Measurements from ENCODE around the gene TMEM204. TPM values are rescaled to one million over a fixed set of nuclear protein-coding genes. Genes with fewer than 3 reads are reported as not detected.

TMEM204 gene
- total RNA-seq, 2 donors from 2014 or later, result 15.7 to 16.7 TPM

GRCh38 chr16:1518626-1519135 lies 14.8 kb upstream of the TMEM204 start:
- ATAC-seq (replicated peaks in 1 of 2) (no peak), DNase-seq (no peak)
- Mint-ChIP-seq H3K27me3 (ENCODE audit: low read depth) (no peaks in the 10 kb centered on the region), H3K4me1 (ENCODE audit: low read depth) (no peaks in the 10 kb centered on the region), H3K9me3 (no peaks in the 10 kb centered on the region), H3K27ac (no peak overlapping the region), H3K4me3 (no peak overlapping the region), H3K36me3 (ENCODE audit: insufficient read depth in 2 of 2) (peaks cover 1 to 3% of the 10 kb centered on the region in 2 donors)

DNA sequence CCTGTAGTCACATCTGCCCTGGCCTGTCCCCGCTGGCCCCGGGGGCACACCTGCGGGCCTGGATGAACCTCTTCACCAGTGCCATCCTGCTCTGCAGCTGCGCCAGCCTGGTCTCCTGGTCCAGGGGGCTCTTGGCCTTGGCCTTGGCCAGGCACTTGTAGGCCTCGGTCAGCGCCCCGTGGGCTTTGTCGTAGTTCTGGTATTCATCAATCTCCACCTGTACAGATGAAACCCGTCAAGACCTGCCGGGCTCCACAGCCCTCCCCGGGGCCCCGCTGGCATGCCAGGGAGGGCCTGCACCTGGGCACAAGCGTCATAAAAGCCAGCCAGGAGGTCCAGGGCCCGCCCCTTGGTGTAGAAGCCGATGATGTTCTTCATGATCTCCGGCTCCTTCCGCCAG lies 13.6 kb upstream of the TMEM204 start:
- Mint-ChIP-seq H3K4me3 (no peak overlapping the region), H3K27ac (no peak overlapping the region), H3K4me1 (ENCODE audit: low read depth) (no peaks in the 10 kb centered on the region), H3K36me3 (ENCODE audit: insufficient read depth in 2 of 2) (no peaks in the 10 kb centered on the region), H3K27me3 (ENCODE audit: low read depth) (no peaks in the 10 kb centered on the region), H3K9me3 (no peaks in the 10 kb centered on the region)
- DNase-seq (no peak), ATAC-seq (replicated peaks in 1 of 2) (no peak)

DNA sequence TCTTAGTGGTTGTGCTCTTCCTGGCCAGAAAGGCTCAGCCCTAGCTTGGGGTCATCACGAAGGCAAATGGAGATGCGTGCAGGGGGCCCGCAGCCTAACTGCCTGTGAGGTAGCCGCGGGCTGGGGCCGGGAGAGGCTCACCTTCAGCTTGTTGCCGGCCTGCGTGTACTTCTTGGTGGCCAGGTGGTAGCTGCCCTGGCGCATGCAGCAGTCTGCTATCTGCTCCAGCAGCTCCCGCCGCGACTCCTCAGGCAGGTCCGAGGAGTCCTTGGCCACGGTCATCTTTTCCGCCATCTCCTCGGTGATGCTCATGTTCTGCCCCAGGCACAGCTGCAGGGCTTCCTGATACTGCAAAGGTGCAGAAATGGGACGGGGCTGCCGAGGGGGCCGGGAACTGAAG lies 13.0 kb upstream of the TMEM204 start:
- DNase-seq, result no peak
- H3K27ac Mint-ChIP-seq, result no peak overlapping the region
- H3K4me3 Mint-ChIP-seq, result no peak overlapping the region

GRCh38 chr16:1523581-1524245 lies 9.8 kb upstream of the TMEM204 start:
- ATAC-seq (replicated peaks in 1 of 2) (no peak), DNase-seq (no peak)
- Mint-ChIP-seq H3K9me3 (no peaks in the 10 kb centered on the region), H3K27ac (no peak overlapping the region), H3K36me3 (ENCODE audit: insufficient read depth in 2 of 2) (no peaks in the 10 kb centered on the region), H3K27me3 (ENCODE audit: low read depth) (no peaks in the 10 kb centered on the region), H3K4me1 (ENCODE audit: low read depth) (peaks cover 8% of the 10 kb centered on the region), H3K4me3 (no peak overlapping the region)

More for the DNA sequence above, 13.0 kb upstream of the TMEM204 start:
- Mint-ChIP-seq H3K9me3 (no peaks in the 10 kb centered on the region), H3K36me3 (ENCODE audit: insufficient read depth in 2 of 2) (no peaks in the 10 kb centered on the region), H3K27me3 (ENCODE audit: low read depth) (no peaks in the 10 kb centered on the region), H3K4me1 (ENCODE audit: low read depth) (no peaks in the 10 kb centered on the region)
- ATAC-seq (replicated peaks in 1 of 2), result peak in 1 of 2 donors; percentile 7

- Mint-ChIP-seq H3K9me3 (no peaks in the 10 kb centered on the region), H3K4me3 (no peak overlapping the region), H3K27ac (no peak overlapping the region), H3K36me3 (ENCODE audit: insufficient read depth in 2 of 2) (no peaks in the 10 kb centered on the region), H3K27me3 (ENCODE audit: low read depth) (no peaks in the 10 kb centered on the region), H3K4me1 (ENCODE audit: low read depth) (peaks cover 8% of the 10 kb centered on the region)
- no peak for DNase-seq
- no peak for ATAC-seq (replicated peaks in 1 of 2)
Observed at GRCh38 chr16:1524366-1524765, 9.1 kb upstream of the TMEM204 start.

DNA sequence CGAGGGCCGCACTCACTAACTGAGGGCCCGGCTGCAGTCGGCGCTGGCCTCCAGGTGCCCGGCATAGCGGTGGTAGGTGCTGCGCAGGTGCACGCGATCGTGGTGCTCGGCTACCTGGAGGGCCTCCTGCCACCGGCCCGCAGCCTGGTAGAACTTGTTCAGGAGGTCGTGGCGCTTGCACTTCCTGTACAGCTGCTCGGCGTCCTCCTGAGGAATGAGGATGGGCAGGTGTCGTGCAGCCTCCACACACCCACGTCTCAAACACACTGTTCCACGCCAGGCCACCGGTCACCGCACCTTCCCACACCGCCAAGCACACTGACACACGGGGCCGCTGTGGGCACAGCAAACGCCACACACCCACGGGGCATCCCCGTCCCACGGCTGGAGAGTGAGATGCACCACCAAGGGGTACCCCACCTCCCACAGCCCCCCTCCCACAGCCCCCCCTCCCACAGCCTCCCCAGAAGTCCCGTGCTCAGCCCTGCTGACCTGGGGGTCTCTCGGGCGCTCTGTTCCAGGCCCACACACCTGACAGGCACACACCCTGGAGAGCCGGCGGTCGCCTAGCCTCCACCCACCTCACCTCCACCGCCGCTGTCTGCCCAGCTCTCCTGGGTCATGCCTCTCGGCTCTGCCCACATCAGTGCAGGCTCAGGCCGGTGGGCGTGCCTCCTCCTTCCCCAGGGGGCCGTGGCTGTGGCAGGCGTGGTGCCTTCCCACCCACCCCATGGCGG lies 7.4 kb upstream of the TMEM204 start:
- DNase-seq, result peak in 1 of 2 donors; percentile 14
- Mint-ChIP-seq H3K36me3 (ENCODE audit: insufficient read depth in 2 of 2) (no peaks in the 10 kb centered on the region), H3K4me1 (ENCODE audit: low read depth) (peaks cover 8% of the 10 kb centered on the region), H3K27me3 (ENCODE audit: low read depth) (no peaks in the 10 kb centered on the region), H3K9me3 (no peaks in the 10 kb centered on the region), H3K4me3 (peak overlapping the region; percentile 62 to 64), H3K27ac (no peak overlapping the region)
- peak; percentile 39 to 50 for ATAC-seq (replicated peaks in 1 of 2)

DNA sequence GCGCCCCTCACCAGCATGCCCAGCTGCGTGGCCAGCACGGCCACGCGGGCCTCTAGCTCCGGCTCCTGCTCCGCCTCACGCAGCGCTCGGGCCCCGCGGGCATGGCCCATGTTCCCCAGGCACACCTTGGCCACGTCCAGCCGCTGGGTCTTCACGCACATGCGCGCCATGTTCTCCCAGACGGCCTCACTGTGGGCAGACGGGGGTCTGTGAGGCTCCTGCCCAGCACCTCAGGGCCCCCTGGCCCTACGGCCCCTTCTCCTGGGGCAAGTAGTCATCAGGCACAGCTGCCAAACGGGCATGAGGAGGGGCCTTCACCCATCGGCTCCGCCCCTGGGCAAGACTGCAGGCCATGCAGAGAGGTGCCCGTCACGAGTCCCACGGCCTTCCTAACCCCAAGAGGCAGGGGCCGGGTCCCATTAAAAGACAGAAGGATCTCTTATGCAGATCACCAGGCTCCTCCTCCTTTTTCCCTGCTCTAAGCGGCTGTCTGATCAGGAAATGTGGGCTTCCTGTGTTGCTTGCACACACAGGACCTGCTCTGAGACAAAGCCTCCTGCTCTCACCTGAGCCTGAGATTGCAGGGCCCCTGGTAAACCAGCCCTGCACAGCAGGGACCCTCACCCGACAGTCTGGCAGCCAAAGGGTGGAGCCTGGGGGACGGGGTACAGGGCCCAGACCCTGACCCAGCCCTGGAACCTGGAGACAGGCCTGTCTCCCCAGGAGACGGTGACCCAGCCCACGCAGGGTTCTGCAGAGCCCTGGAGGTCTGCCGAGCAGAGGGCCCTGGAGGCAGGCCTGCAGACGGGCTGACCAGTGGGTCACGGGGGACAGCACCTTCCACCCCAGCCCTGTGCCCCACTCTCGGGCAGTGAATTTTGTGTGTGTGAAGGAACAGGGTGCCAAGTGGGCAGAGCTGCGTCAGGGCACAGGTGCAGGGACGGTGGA lies 6.6 kb upstream of the TMEM204 start:
- no peak overlapping the region for H3K27ac Mint-ChIP-seq
- peak; percentile 22 to 43 for DNase-seq
- peak overlapping the region; percentile 44 to 62 for H3K4me3 Mint-ChIP-seq
- peak; percentile 44 to 52 for ATAC-seq (replicated peaks in 1 of 2)
- no peaks in the 10 kb centered on the region for H3K27me3 Mint-ChIP-seq (ENCODE audit: low read depth)
- H3K9me3 Mint-ChIP-seq, result no peaks in the 10 kb centered on the region
- no peaks in the 10 kb centered on the region for H3K36me3 Mint-ChIP-seq (ENCODE audit: insufficient read depth in 2 of 2)
- peaks cover 8% of the 10 kb centered on the region for H3K4me1 Mint-ChIP-seq (ENCODE audit: low read depth)

DNA sequence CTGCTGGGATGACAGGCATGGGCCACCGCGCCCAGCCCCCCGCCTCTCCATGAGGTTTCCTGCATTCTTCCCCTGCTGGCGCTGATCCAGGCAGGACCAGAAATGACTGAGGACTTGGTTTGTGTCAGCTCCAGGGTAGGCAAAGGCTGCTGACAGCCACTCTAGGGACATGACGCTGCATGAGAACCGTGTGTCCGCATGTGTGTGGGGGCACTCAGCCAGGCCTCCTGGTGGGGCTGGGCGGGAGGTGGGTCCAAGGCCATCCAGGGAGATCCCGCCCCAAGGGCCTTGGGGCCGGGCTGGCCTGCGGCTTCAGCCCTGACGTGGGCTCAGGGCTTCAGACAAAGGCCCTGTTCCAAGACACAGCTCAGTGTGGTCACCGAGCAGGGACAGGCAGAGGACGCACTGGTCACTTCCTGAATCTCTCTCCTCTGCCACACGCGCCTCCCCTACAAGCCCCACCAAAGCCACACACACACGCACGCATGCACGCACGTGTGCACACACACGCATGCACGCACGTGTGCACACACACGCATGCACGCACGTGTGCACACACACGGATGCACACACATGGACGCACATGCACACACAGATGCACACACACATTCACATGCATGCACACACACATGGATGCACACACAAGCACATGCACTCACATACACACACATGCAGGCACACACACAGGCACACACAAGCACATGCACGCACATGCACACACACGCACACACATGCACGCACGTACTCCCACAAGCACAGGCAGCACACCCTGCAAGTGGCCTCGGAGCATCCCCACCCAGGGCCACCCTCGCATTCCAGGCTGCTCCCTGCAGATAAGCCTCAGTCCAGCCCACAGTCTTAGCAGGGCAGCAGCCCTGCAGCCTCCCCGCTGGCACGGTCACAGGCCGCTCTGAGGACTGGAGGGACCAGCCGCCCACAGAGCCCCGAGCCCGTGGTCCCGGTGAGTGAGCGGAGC lies 5.3 kb upstream of the TMEM204 start:
- no peaks in the 10 kb centered on the region for H3K9me3 Mint-ChIP-seq
- no peak overlapping the region for H3K4me3 Mint-ChIP-seq
- ATAC-seq (replicated peaks in 1 of 2) (no peak), DNase-seq (no peak)
- no peaks in the 10 kb centered on the region for H3K27me3 Mint-ChIP-seq (ENCODE audit: low read depth)
- peaks cover 8% of the 10 kb centered on the region for H3K4me1 Mint-ChIP-seq (ENCODE audit: low read depth)
- H3K27ac Mint-ChIP-seq, result no peak overlapping the region
- no peaks in the 10 kb centered on the region for H3K36me3 Mint-ChIP-seq (ENCODE audit: insufficient read depth in 2 of 2)

DNA sequence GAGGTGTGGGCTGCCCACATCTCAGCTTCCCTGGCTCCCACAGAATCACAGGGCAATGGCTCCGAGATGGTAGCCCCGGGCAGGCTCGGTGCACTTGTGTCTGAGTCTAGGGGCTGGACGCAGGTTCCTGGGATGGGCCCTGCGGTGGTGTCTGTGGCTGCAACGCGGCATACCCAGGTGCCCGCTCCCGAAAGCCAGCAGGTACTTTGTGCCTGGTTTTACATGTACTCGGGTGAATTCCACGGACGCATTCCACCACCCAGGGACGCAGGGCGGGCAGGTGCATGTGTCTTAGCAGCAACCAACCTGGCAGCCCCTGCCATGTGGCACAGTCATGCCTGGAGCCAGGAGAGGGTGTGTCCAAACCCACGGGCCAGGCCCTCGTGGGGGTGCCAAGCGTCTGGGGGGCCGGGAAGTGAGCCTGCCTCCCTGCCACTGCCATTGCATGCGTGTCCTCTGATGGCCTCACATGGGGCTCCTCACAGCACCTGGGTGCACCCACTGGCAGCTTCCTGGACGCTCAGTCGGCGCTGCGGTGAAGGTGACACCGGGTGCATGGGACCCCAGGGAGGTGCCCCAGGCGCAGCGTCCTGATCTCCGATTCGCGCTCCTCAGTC lies 4.4 kb upstream of the TMEM204 start:
- peaks cover 8% of the 10 kb centered on the region for H3K4me1 Mint-ChIP-seq (ENCODE audit: low read depth)
- no peaks in the 10 kb centered on the region for H3K9me3 Mint-ChIP-seq
- H3K36me3 Mint-ChIP-seq (ENCODE audit: insufficient read depth in 2 of 2), result no peaks in the 10 kb centered on the region
- no peak for DNase-seq
- ATAC-seq (replicated peaks in 1 of 2), result no peak
- no peak overlapping the region for H3K27ac Mint-ChIP-seq
- H3K27me3 Mint-ChIP-seq (ENCODE audit: low read depth), result no peaks in the 10 kb centered on the region
- no peak overlapping the region for H3K4me3 Mint-ChIP-seq

GRCh38 chr16:1530349-1530882 lies 3.0 kb upstream of the TMEM204 start:
- Mint-ChIP-seq H3K36me3 (ENCODE audit: insufficient read depth in 2 of 2) (peaks cover 3 to 5% of the 10 kb centered on the region in 2 donors), H3K27ac (no peak overlapping the region), H3K27me3 (ENCODE audit: low read depth) (no peaks in the 10 kb centered on the region), H3K4me3 (no peak overlapping the region), H3K4me1 (ENCODE audit: low read depth) (peaks cover 14% of the 10 kb centered on the region), H3K9me3 (no peaks in the 10 kb centered on the region)
- DNase-seq (no peak), ATAC-seq (replicated peaks in 1 of 2) (no peak)

GRCh38 chr16:1530883-1531637 lies 2.4 kb upstream of the TMEM204 start:
- no peak for DNase-seq
- peaks cover 3 to 7% of the 10 kb centered on the region in 2 donors for H3K36me3 Mint-ChIP-seq (ENCODE audit: insufficient read depth in 2 of 2)
- no peaks in the 10 kb centered on the region for H3K27me3 Mint-ChIP-seq (ENCODE audit: low read depth)
- no peak overlapping the region for H3K4me3 Mint-ChIP-seq
- H3K27ac Mint-ChIP-seq, result no peak overlapping the region
- peaks cover 16% of the 10 kb centered on the region for H3K4me1 Mint-ChIP-seq (ENCODE audit: low read depth)
- H3K9me3 Mint-ChIP-seq, result no peaks in the 10 kb centered on the region
- ATAC-seq (replicated peaks in 1 of 2), result no peak
